Endothelial cell of umbilical vein (primary cell): Measurements from ENCODE around the gene NPAS1.

Experiments used
- CTCF ChIP-seq, 2 donors: IDR thresholded peaks; 1 replicate in 1 of 2; 2 replicates in 1 of 2; pipeline ENCODE4 v1.5.1; 2011; ENCODE audit warnings: low read length in 2 of 2, mild to moderate bottlenecking in 2 of 2, moderate library complexity in 2 of 2, control low read depth in 1 of 2, inconsistent platforms in 1 of 2, low read depth in 1 of 2; ENCODE audit not compliant: insufficient read depth in 1 of 2; ENCODE audit errors: extremely low read depth in 1 of 2
- EZH2 ChIP-seq: IDR thresholded peaks from 2 replicates; pipeline ENCODE4 v1.6.1; 2012; ENCODE audit warnings: borderline replicate concordance, low read depth, mild to moderate bottlenecking, moderate library complexity, low read length, inconsistent platforms; ENCODE audit not compliant: severe bottlenecking
- FOS ChIP-seq: IDR thresholded peaks from 2 replicates; pipeline ENCODE4 v1.6.1; 2011; ENCODE audit warnings: mild to moderate bottlenecking, low read length, moderate library complexity, borderline replicate concordance; ENCODE audit not compliant: insufficient read depth
- GATA2 ChIP-seq: IDR thresholded peaks from 2 replicates; pipeline ENCODE4 v1.7.0; 2011; ENCODE audit warnings: low read depth, mild to moderate bottlenecking, moderate library complexity, mixed read lengths, low read length; ENCODE audit not compliant: insufficient read length, insufficient read depth
- JUN ChIP-seq: IDR thresholded peaks from 2 replicates; pipeline ENCODE4 v1.6.1; 2011; ENCODE audit warnings: borderline replicate concordance, low read depth; ENCODE audit not compliant: insufficient read length, insufficient read depth
- MAX ChIP-seq: IDR thresholded peaks from 2 replicates; pipeline ENCODE4 v1.6.1; 2011; ENCODE audit not compliant: insufficient read depth, insufficient read length
- MYC ChIP-seq: IDR thresholded peaks from one replicate; pipeline ENCODE4 v1.6.1; 2011; ENCODE audit warnings: mild to moderate bottlenecking, low read depth, low read length
- POLR2A ChIP-seq: IDR thresholded peaks from 2 replicates; pipeline ENCODE4 v1.6.1; 2012; ENCODE audit warnings: low read depth, mild to moderate bottlenecking, control low read depth, low read length
- POLR2AphosphoS5 ChIP-seq: IDR thresholded peaks from 2 replicates; pipeline ENCODE4 v1.6.1; 2012; ENCODE audit warnings: low read depth, mild to moderate bottlenecking, control low read depth, low read length, moderate library complexity; ENCODE audit not compliant: insufficient read depth

- TF ChIP-seq CTCF (IDR thresholded peaks at IDR 0.05; ENCODE audit: extremely low read depth in 1 of 2, insufficient read depth in 1 of 2, low read depth in 1 of 2, low read length in 2 of 2) = no peak
- TF ChIP-seq POLR2AphosphoS5 = no peak
- TF ChIP-seq POLR2A = no peak
- TF ChIP-seq GATA2 = no peak
- TF ChIP-seq EZH2 = no peak
- TF ChIP-seq MAX = no peak
- TF ChIP-seq FOS = no peak
- no peak for TF ChIP-seq JUN
- TF ChIP-seq MYC = no peak
These were observed 45.5 kb upstream of the NPAS1 start for GRCh38 chr19:46974181-46974580.
